GM23338 (cell line): ENCODE results near the gene PRDM2. TPM values are rescaled to one million over a fixed set of nuclear protein-coding genes. Genes with fewer than 3 reads are reported as not detected.

Experiments
- ATAC-seq: fragments of 200-7000 bp; cut with Tn5 transposase; 3 replicates; pipeline ENCODE4 v1.9.1; 2020
- DNase-seq: peaks from one replicate; pipeline ENCODE4 v3.0.0-alpha.2; 2015; ENCODE audit warnings: low spot score
- H2AFZ ChIP-seq: fragments of 200-600 bp; sonication (generic); 2 replicates; pipeline ENCODE4 v1.8.0; 2016; ENCODE audit warnings: antibody characterized with exemption, mild to moderate bottlenecking, moderate library complexity
- H3F3A ChIP-seq: fragments of 200-600 bp; sonication (generic); replicated peaks from 2 replicates; pipeline ENCODE4 v1.8.0; 2017; ENCODE audit warnings: antibody characterized with exemption, mixed run types, low read depth
- H3K27ac ChIP-seq: fragments of 200-600 bp; sonication (generic); 2 replicates; pipeline ENCODE4 v1.6.1; 2016; ENCODE audit warnings: low read depth
- H3K27me3 ChIP-seq: fragments of 200-600 bp; sonication (generic); 2 replicates; pipeline ENCODE4 v1.8.0; 2016; ENCODE audit warnings: mild to moderate bottlenecking, mixed run types, moderate library complexity; ENCODE audit not compliant: insufficient read depth
- H3K36me3 ChIP-seq: fragments of 200-600 bp; sonication (generic); 2 replicates; pipeline ENCODE4 v1.8.0; 2016; ENCODE audit warnings: mild to moderate bottlenecking; ENCODE audit not compliant: insufficient read depth
- H3K4me1 ChIP-seq: fragments of 200-600 bp; sonication (generic); 2 replicates; pipeline ENCODE4 v1.8.0; 2016; ENCODE audit warnings: mild to moderate bottlenecking, moderate library complexity; ENCODE audit not compliant: insufficient read depth
- H3K4me2 ChIP-seq: fragments of 200-600 bp; sonication (generic); 2 replicates; pipeline ENCODE4 v1.7.1; 2017; ENCODE audit warnings: mixed run types
- H3K4me3 ChIP-seq: fragments of 200-600 bp; sonication (generic); 2 replicates; pipeline ENCODE4 v1.6.1; 2016; ENCODE audit warnings: mixed run types
- H3K79me2 ChIP-seq: fragments of 200-600 bp; sonication (generic); replicated peaks from 2 replicates; pipeline ENCODE4 v1.8.0; 2017; ENCODE audit warnings: mild to moderate bottlenecking; ENCODE audit not compliant: insufficient read depth
- H3K9me2 ChIP-seq: fragments of 200-600 bp; sonication (generic); 2 replicates; pipeline ENCODE4 v1.8.0; 2017; ENCODE audit not compliant: insufficient read depth
- H4K20me1 ChIP-seq: fragments of 200-600 bp; sonication (generic); replicated peaks from 2 replicates; pipeline ENCODE4 v1.8.0; 2017; ENCODE audit warnings: mild to moderate bottlenecking; ENCODE audit not compliant: insufficient read depth
- H3K27ac Mint-ChIP-seq: 2 replicates; pipeline ENCODE4 v1.8.0; 2020; ENCODE audit warnings: inconsistent platforms, mild to moderate bottlenecking, moderate library complexity, mixed read lengths
- H3K27me3 Mint-ChIP-seq: 3 replicates; pipeline ENCODE4 v1.8.0; 2022; ENCODE audit warnings: low read depth, mild to moderate bottlenecking, moderate library complexity, mixed read lengths, inconsistent platforms; ENCODE audit not compliant: insufficient read depth, poor library complexity
- H3K36me3 Mint-ChIP-seq: 3 replicates; pipeline ENCODE4 v1.8.0; 2021; ENCODE audit warnings: low read depth, mild to moderate bottlenecking, inconsistent platforms, moderate library complexity, mixed read lengths
- H3K4me1 Mint-ChIP-seq: 3 replicates; pipeline ENCODE4 v1.8.0; 2020; ENCODE audit warnings: mild to moderate bottlenecking, inconsistent platforms, mixed read lengths
- H3K4me3 Mint-ChIP-seq: 3 replicates; pipeline ENCODE4 v1.8.0; 2021; ENCODE audit warnings: moderate library complexity, mild to moderate bottlenecking, inconsistent platforms, mixed read lengths
- H3K9me3 Mint-ChIP-seq: 3 replicates; pipeline ENCODE4 v1.8.0; 2020; ENCODE audit warnings: moderate library complexity, mild to moderate bottlenecking, inconsistent platforms, mixed read lengths
- EZH2 ChIP-seq: fragments of 200-600 bp; sonication (generic); IDR thresholded peaks from one replicate; pipeline ENCODE4 v1.8.0; 2017; ENCODE audit warnings: antibody characterized with exemption, mild to moderate bottlenecking, low read depth; ENCODE audit not compliant: unreplicated experiment
- EZH2phosphoT487 ChIP-seq: fragments of 200-600 bp; sonication (generic); IDR thresholded peaks from one replicate; pipeline ENCODE4 v1.8.1; 2018; ENCODE audit warnings: antibody characterized with exemption; ENCODE audit not compliant: unreplicated experiment
- JUNB ChIP-seq: IDR thresholded peaks from one replicate; pipeline ENCODE4 v1.6.1; 2016; ENCODE audit warnings: antibody characterized with exemption; ENCODE audit not compliant: unreplicated experiment
- NANOG ChIP-seq: IDR thresholded peaks from 2 replicates; pipeline ENCODE4 v1.6.1; 2016; ENCODE audit warnings: antibody characterized with exemption, borderline replicate concordance
- POLR2AphosphoS5 ChIP-seq: IDR thresholded peaks from 2 replicates; pipeline ENCODE4 v1.6.1; 2016; ENCODE audit warnings: antibody characterized with exemption, low read depth
- REST ChIP-seq: IDR thresholded peaks from one replicate; pipeline ENCODE4 v1.6.1; 2018; ENCODE audit warnings: antibody characterized with exemption; ENCODE audit not compliant: unreplicated experiment
- STAT1 ChIP-seq: IDR thresholded peaks from one replicate; pipeline ENCODE4 v1.6.1; 2016; ENCODE audit warnings: antibody characterized with exemption; ENCODE audit not compliant: unreplicated experiment
- ZNF114 ChIP-seq: fragments of 250-450 bp; sonication (Bioruptor Pico); IDR thresholded peaks from 2 replicates; pipeline ENCODE4 v1.5.0; 2020; ENCODE audit warnings: mild to moderate bottlenecking, moderate library complexity
- ZNF331 ChIP-seq: fragments of 250-450 bp; sonication (Bioruptor Pico); IDR thresholded peaks from 2 replicates; pipeline ENCODE4 v1.5.0; 2020; ENCODE audit warnings: low read depth, mild to moderate bottlenecking, moderate library complexity
- polyA plus RNA-seq: library from polyadenylated mRNA; unstranded; fragments of >200 nt; fragmentation: Nextera tagmentation; extraction: Ambion mirVana; gene quantifications from 2 replicates; pipeline ENCODE4 v1.2.1, GENCODE V29; 2016
- total RNA-seq: library from RNA; depleted of rRNA; stranded (reverse); fragments of >200 nt; shearing (Covaris generic); gene quantifications from 2 replicates; pipeline ENCODE4 v1.2.3, GENCODE V29; 2014
- TF ChIP-seq, protein P1 (sequence below), 2 experiments: fragments of 200-600 bp in 1 of 2; sonication (generic) in 1 of 2; conservative IDR thresholded peaks; 2 replicates each; pipeline versions ENCODE4 v1.5.1 to v1.6.1; 2016 to 2017; ENCODE audit warnings: antibody characterized with exemption in 2 of 2, low read depth in 2 of 2, mild to moderate bottlenecking in 2 of 2, moderate library complexity in 1 of 2
- TF ChIP-seq, protein P2 (sequence below): IDR thresholded peaks from 2 replicates; pipeline ENCODE4 v1.6.1; 2016; ENCODE audit warnings: antibody characterized with exemption

PRDM2 gene
- total and polyA plus RNA-seq, 2 experiments from 2014 or later, result 11.6 to 28.3 TPM

GRCh38 chr1:13652238-13652637 lies 47.8 kb upstream of the PRDM2 start (continued):
- TF ChIP-seq, protein P1, sequence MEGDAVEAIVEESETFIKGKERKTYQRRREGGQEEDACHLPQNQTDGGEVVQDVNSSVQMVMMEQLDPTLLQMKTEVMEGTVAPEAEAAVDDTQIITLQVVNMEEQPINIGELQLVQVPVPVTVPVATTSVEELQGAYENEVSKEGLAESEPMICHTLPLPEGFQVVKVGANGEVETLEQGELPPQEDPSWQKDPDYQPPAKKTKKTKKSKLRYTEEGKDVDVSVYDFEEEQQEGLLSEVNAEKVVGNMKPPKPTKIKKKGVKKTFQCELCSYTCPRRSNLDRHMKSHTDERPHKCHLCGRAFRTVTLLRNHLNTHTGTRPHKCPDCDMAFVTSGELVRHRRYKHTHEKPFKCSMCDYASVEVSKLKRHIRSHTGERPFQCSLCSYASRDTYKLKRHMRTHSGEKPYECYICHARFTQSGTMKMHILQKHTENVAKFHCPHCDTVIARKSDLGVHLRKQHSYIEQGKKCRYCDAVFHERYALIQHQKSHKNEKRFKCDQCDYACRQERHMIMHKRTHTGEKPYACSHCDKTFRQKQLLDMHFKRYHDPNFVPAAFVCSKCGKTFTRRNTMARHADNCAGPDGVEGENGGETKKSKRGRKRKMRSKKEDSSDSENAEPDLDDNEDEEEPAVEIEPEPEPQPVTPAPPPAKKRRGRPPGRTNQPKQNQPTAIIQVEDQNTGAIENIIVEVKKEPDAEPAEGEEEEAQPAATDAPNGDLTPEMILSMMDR (conservative IDR thresholded peaks at IDR 0.05; ENCODE audit: low read depth in 2 of 2), result no peak
- TF ChIP-seq STAT1 (no peak), NANOG (no peak), REST (no peak), ZNF331 (CRISPR knock-in tag) (no peak)
- TF ChIP-seq, protein P2, sequence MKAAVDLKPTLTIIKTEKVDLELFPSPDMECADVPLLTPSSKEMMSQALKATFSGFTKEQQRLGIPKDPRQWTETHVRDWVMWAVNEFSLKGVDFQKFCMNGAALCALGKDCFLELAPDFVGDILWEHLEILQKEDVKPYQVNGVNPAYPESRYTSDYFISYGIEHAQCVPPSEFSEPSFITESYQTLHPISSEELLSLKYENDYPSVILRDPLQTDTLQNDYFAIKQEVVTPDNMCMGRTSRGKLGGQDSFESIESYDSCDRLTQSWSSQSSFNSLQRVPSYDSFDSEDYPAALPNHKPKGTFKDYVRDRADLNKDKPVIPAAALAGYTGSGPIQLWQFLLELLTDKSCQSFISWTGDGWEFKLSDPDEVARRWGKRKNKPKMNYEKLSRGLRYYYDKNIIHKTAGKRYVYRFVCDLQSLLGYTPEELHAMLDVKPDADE, result no peak

DNA sequence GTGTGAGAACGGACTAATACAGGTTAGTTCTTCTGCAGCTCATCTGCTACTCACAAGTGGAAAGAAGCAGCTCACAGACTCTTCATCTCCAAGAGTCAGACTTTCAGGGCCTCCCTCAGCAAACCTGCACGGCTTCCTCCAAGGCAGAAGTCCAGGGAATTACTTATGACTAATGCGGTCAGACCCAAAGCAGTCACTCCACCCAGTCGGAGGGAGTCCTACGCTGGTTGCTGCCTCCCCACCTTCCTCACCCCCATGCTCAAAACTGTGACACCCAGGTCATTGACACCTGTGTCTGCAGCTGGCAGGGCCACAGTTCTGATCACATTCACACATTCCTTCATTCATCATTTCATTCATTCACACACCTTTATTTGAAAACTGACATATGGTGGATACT lies 38.4 kb upstream of the PRDM2 start:
- peaks cover 17% of the 10 kb centered on the region for H3K36me3 Mint-ChIP-seq
- DNase-seq (no peak), ATAC-seq (no peak)
- H3K36me3 ChIP-seq, result no peaks in the 10 kb centered on the region
- H3K27me3 ChIP-seq, result no peaks in the 10 kb centered on the region
- no peak overlapping the region for H3K27ac Mint-ChIP-seq
- no peak overlapping the region for H3K27ac ChIP-seq
- no peaks in the 10 kb centered on the region for H3K27me3 Mint-ChIP-seq
- no peak overlapping the region for H3K4me3 Mint-ChIP-seq
- H3K9me3 Mint-ChIP-seq, result peaks cover 29% of the 10 kb centered on the region
- peaks cover 5% of the 10 kb centered on the region; the same call in 2 of the 3 replicates for H3K4me1 Mint-ChIP-seq
- no peaks in the 10 kb centered on the region for H3F3A ChIP-seq
- no peaks in the 10 kb centered on the region for H3K79me2 ChIP-seq
- H4K20me1 ChIP-seq, result no peaks in the 10 kb centered on the region
- no peaks in the 10 kb centered on the region for H3K4me1 ChIP-seq
- H3K9me2 ChIP-seq, result no peaks in the 10 kb centered on the region
- H3K4me2 ChIP-seq, result no peak overlapping the region
- no peak overlapping the region for H2AFZ ChIP-seq
- H3K4me3 ChIP-seq, result no peak overlapping the region
- no peak for TF ChIP-seq JUNB
- TF ChIP-seq, protein P1 (conservative IDR thresholded peaks at IDR 0.05; ENCODE audit: low read depth in 2 of 2), result no peak
- no peak for TF ChIP-seq NANOG
- TF ChIP-seq REST, result no peak
- no peak for TF ChIP-seq EZH2phosphoT487
- TF ChIP-seq EZH2, result no peak
- TF ChIP-seq ZNF114 (CRISPR knock-in tag), result no peak
- no peak for TF ChIP-seq ZNF331 (CRISPR knock-in tag)
- TF ChIP-seq, protein P2, result no peak
- no peak for TF ChIP-seq POLR2AphosphoS5
- TF ChIP-seq STAT1, result no peak
